ENCODE measurements around the gene NOTCH4. TPM values are rescaled to one million over a fixed set of nuclear protein-coding genes. Genes with fewer than 3 reads are reported as not detected.

NOTCH4 gene
- total and polyA plus RNA-seq, 3 experiments from 2014 or later = 0.71 to 1.4 (median 1.3) TPM

- Histone ChIP-seq H3K4me3 (ENCODE audit: low read length) (no peak overlapping the region), H3K36me3 (ENCODE audit: insufficient read depth, low read length) (peaks cover 25% of the 10 kb centered on the region), H3K4me1 (ENCODE audit: insufficient read depth, low read length) (peaks cover 43% of the 10 kb centered on the region), H3K27ac (ENCODE audit: low read depth, low read length) (peak overlapping the region; percentile 20), H3K27me3 (ENCODE audit: insufficient read depth, low read length, poor library complexity, severe bottlenecking) (no peaks in the 10 kb centered on the region), H3K9me3 (ENCODE audit: low read length) (no peaks in the 10 kb centered on the region)
- DNase-seq = peak in 1 of 5 donors; percentile 47
- H3K4me1 Mint-ChIP-seq = peaks cover 44 to 64% (median 59%) of the 10 kb centered on the region in 3 donors
- peak overlapping the region in 1 of 7 donors; percentile 42 for H3K4me3 Mint-ChIP-seq
- peaks cover 0 to 1% of the 10 kb centered on the region in 2 donors for H3K27me3 Mint-ChIP-seq
- POLR2A ChIA-PET = interaction anchor here (1.1 kb wide), 1 partner anchor 10 kb away, joined by 4 read pairs; the partner anchor contains the start of gene GPSM3
- H3K9me3 Mint-ChIP-seq = no peaks in the 10 kb centered on the region
- peak overlapping the region in 2 of 8 donors; percentile 23 to 74 for H3K27ac Mint-ChIP-seq
- CTCF ChIA-PET = interaction anchor here (1.0 to 1.4 kb wide), 3 partner anchors 8 to 13 kb away, joined by 3 to 4 read pairs (median 3); no protein-coding TSS in a partner anchor
- peaks cover 9 to 80% (median 29%) of the 10 kb centered on the region in 3 donors for H3K36me3 Mint-ChIP-seq
These were observed 41.3 kb downstream of the NOTCH4 start for GRCh38 chr6:32182555-32182981.

DNA sequence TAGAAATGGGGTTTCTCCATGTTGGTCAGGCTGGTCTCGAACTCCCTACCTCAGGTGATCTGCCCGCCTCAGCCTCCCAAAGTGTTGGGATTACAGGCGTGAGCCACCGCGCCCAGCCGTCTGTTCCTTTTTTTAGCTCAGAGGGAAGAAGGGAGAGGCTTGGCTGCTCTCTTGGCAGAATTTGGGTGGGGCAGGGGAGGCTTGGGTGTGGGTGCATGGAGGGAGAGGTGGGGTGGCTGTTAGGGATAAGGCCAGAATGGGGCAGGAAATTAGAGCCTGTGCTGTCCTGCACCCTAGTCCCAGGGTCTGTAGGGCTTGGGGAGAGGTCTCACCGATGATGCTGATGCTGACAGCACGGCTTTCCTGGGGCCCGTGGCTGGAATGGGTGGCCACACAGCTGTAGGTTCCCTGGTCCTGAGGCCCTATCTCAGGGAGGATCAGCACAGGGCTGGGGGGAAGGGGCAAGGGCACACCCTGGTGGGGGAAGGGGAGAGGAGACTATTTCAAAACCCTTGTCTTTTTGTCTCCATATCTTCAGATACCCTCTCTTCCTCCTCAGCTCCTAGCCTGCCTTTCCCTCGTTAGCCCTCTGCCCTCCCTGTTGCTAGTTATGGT, 41.8 kb downstream of the NOTCH4 start:
- peak overlapping the region in 1 of 7 donors; percentile 42 for H3K4me3 Mint-ChIP-seq
- Histone ChIP-seq H3K4me3 (ENCODE audit: low read length) (no peak overlapping the region), H3K36me3 (ENCODE audit: insufficient read depth, low read length) (peaks cover 20% of the 10 kb centered on the region), H3K4me1 (ENCODE audit: insufficient read depth, low read length) (peaks cover 41% of the 10 kb centered on the region), H3K9me3 (ENCODE audit: low read length) (no peaks in the 10 kb centered on the region), H3K27me3 (ENCODE audit: insufficient read depth, low read length, poor library complexity, severe bottlenecking) (no peaks in the 10 kb centered on the region), H3K27ac (ENCODE audit: low read depth, low read length) (peak overlapping the region; percentile 20)
- no peaks in the 10 kb centered on the region for H3K9me3 Mint-ChIP-seq
- peaks cover 45 to 64% (median 59%) of the 10 kb centered on the region in 3 donors for H3K4me1 Mint-ChIP-seq
- H3K27me3 Mint-ChIP-seq = peaks cover 0 to 1% of the 10 kb centered on the region in 2 donors
- DNase-seq = peak in 1 of 5 donors; percentile 42
- H3K36me3 Mint-ChIP-seq = peaks cover 9 to 75% (median 24%) of the 10 kb centered on the region in 3 donors
- peak overlapping the region in 3 of 8 donors; percentile 17 to 80 (median 48) for H3K27ac Mint-ChIP-seq
- POLR2A ChIA-PET = interaction anchor here (0.5 kb wide), 1 partner anchor 532 kb away, joined by 4 read pairs; no protein-coding TSS in a partner anchor
- CTCF ChIA-PET = interaction anchor here (1.0 to 1.4 kb wide), 2 partner anchors 9 to 12 kb away, joined by 3 read pairs; no protein-coding TSS in a partner anchor

- Mint-ChIP-seq H3K36me3 (peaks cover 4 to 67% (median 19%) of the 10 kb centered on the region in 3 donors), H3K27me3 (peaks cover 0 to 1% of the 10 kb centered on the region in 2 donors), H3K4me3 (peak overlapping the region in 1 of 7 donors; percentile 69), H3K4me1 (peaks cover 45 to 64% (median 59%) of the 10 kb centered on the region in 3 donors), H3K27ac (peak overlapping the region in 4 of 8 donors; percentile 62 to 83 (median 78)), H3K9me3 (no peaks in the 10 kb centered on the region)
- H3K4me1 ChIP-seq (ENCODE audit: insufficient read depth, low read length) = peaks cover 42% of the 10 kb centered on the region
- H3K4me3 ChIP-seq (ENCODE audit: low read length) = no peak overlapping the region
- no peak for DNase-seq
- peaks cover 12% of the 10 kb centered on the region for H3K36me3 ChIP-seq (ENCODE audit: insufficient read depth, low read length)
- H3K27me3 ChIP-seq (ENCODE audit: insufficient read depth, low read length, poor library complexity, severe bottlenecking) = no peaks in the 10 kb centered on the region
- no peak overlapping the region for H3K27ac ChIP-seq (ENCODE audit: low read depth, low read length)
- ChIA-PET CTCF (interaction anchor here (1.4 kb wide), 1 partner anchor 13 kb away, joined by 3 read pairs; no protein-coding TSS in a partner anchor), POLR2A (interaction anchor here (1.4 kb wide), 1 partner anchor 14 kb away, joined by 4 read pairs; no protein-coding TSS in a partner anchor)
- H3K9me3 ChIP-seq (ENCODE audit: low read length) = no peaks in the 10 kb centered on the region
These were observed 42.6 kb downstream of the NOTCH4 start for GRCh38 chr6:32181148-32181702.

GRCh38 chr6:32179766-32180405, 44.0 kb downstream of the NOTCH4 start:
- no peaks in the 10 kb centered on the region for H3K27me3 ChIP-seq (ENCODE audit: insufficient read depth, low read length, poor library complexity, severe bottlenecking)
- CTCF ChIA-PET = interaction anchor here (0.7 to 2.1 kb wide), 2 partner anchors 13 to 15 kb away, joined by 3 to 19 read pairs; partner anchors contain the start of gene GPSM3
- no peak for DNase-seq
- no peak overlapping the region for H3K4me3 ChIP-seq (ENCODE audit: low read length)
- H3K36me3 ChIP-seq (ENCODE audit: insufficient read depth, low read length) = peaks cover 8% of the 10 kb centered on the region
- no peaks in the 10 kb centered on the region for H3K9me3 Mint-ChIP-seq
- no peaks in the 10 kb centered on the region for H3K27me3 Mint-ChIP-seq
- H3K36me3 Mint-ChIP-seq = peaks cover 4 to 59% (median 13%) of the 10 kb centered on the region in 3 donors
- H3K9me3 ChIP-seq (ENCODE audit: low read length) = no peaks in the 10 kb centered on the region
- H3K4me1 ChIP-seq (ENCODE audit: insufficient read depth, low read length) = peaks cover 45% of the 10 kb centered on the region
- H3K4me3 Mint-ChIP-seq = peak overlapping the region in 6 of 7 donors; percentile 35 to 99 (median 76)
- H3K27ac ChIP-seq (ENCODE audit: low read depth, low read length) = peak overlapping the region; percentile 93
- peak overlapping the region in 6 of 8 donors; percentile 53 to 99 (median 97) for H3K27ac Mint-ChIP-seq
- POLR2A ChIA-PET = interaction anchor here (1.4 to 4.4 kb wide), 3 partner anchors 10 to 16 kb away, joined by 4 to 20 read pairs (median 17); partner anchors contain the start of gene PBX2
- H3K4me1 Mint-ChIP-seq = peaks cover 47 to 66% (median 60%) of the 10 kb centered on the region in 3 donors

DNA sequence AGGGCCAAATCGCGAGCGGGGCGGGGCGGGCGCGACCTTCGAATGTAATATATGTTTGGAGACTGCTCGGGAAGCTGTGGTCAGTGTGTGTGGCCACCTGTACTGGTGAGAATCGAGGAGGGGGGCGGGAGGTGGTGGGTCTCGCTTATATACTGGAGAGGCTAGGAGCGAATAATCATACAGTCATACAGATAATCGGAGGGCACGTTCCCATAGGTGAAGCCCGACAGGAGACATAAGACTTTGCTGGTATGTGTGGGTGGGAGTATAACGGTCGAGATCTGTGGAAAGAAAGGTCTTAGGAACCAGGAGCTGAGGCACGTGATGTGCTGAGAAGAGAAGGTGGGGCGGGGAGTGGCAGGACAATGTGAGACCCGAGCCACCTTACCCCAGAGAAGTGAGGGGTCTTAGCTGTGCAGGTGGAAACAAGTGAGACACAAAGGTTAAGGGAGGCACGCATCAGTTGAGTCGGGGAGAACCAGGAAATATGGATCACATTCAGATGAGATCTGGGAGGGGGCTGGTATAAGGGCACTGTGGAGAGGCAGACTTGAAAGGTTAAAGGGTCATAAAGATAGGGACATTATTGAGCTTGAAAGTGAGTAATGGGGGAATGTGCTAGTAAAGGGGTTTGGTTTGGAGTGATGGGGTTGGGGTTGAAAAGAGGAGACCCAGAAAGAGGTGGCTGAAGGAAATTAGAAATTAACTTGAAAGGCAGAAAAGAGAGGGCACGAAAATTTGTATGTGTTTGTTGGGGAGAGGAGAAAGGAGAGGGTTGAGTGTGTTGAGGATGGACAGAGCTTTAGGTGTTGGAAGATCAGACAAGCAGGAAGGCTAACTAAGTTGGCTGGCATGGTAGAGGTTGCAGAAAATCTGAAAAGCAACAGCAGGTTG, 45.1 kb downstream of the NOTCH4 start:
- CTCF ChIA-PET = interaction anchor here (0.7 to 2.1 kb wide), 4 partner anchors 10 to 24 kb away, joined by 3 to 19 read pairs (median 4); partner anchors contain the start of gene GPSM3
- POLR2A ChIA-PET = interaction anchor here (2.4 to 4.4 kb wide), 3 partner anchors 11 to 17 kb away, joined by 17 to 20 read pairs (median 17); partner anchors contain the start of genes GPSM3 and PBX2
- peaks cover 56 to 73% (median 71%) of the 10 kb centered on the region in 3 donors for H3K4me1 Mint-ChIP-seq

GRCh38 chr6:32177788-32178546, 45.9 kb downstream of the NOTCH4 start, which contains the start of gene RNF5:
RNF5 (plus strand) TSS chr6:32178405; CDS start chr6:32178512, 107 bp downstream.
- H3K27ac Mint-ChIP-seq = peak within 1 kb of the TSS; percentile 92 to 99 (median 98)
- peaks cover 63% of the 10 kb centered on the region for H3K4me1 ChIP-seq (ENCODE audit: insufficient read depth, low read length)
- CTCF ChIA-PET = interaction anchor here (0.8 to 2.5 kb wide), 5 partner anchors 12 to 1779 kb away, joined by 3 to 16 read pairs (median 4); partner anchors contain the start of genes GPSM3 and PBX2

More for the DNA sequence above, 45.1 kb downstream of the NOTCH4 start:
- Mint-ChIP-seq H3K4me3 (peak overlapping the region; percentile 82 to 99 (median 95)), H3K9me3 (no peaks in the 10 kb centered on the region), H3K27ac (peak overlapping the region; percentile 92 to 99 (median 98)), H3K36me3 (peaks cover 4 to 52% (median 13%) of the 10 kb centered on the region in 3 donors), H3K27me3 (no peaks in the 10 kb centered on the region)
- peaks cover 8% of the 10 kb centered on the region for H3K36me3 ChIP-seq (ENCODE audit: insufficient read depth, low read length)
- peaks cover 56% of the 10 kb centered on the region for H3K4me1 ChIP-seq (ENCODE audit: insufficient read depth, low read length)
- peak overlapping the region; percentile 75 for H3K4me3 ChIP-seq (ENCODE audit: low read length)
- H3K27me3 ChIP-seq (ENCODE audit: insufficient read depth, low read length, poor library complexity, severe bottlenecking) = no peaks in the 10 kb centered on the region
- H3K9me3 ChIP-seq (ENCODE audit: low read length) = no peaks in the 10 kb centered on the region
- DNase-seq = no peak
- peak overlapping the region; percentile 93 for H3K27ac ChIP-seq (ENCODE audit: low read depth, low read length)

More at GRCh38 chr6:32177788-32178546, 45.9 kb downstream of the NOTCH4 start, which contains the start of gene RNF5:
- Histone ChIP-seq H3K9me3 (ENCODE audit: low read length) (no peaks in the 10 kb centered on the region), H3K27ac (ENCODE audit: low read depth, low read length) (peak within 1 kb of the TSS; percentile 93), H3K4me3 (ENCODE audit: low read length) (peak within 1 kb of the TSS; percentile 75), H3K36me3 (ENCODE audit: insufficient read depth, low read length) (no peaks in the 10 kb centered on the region), H3K27me3 (ENCODE audit: insufficient read depth, low read length, poor library complexity, severe bottlenecking) (no peaks in the 10 kb centered on the region)
- Mint-ChIP-seq H3K27me3 (no peaks in the 10 kb centered on the region), H3K4me3 (peak within 1 kb of the TSS; percentile 82 to 99 (median 95)), H3K9me3 (no peaks in the 10 kb centered on the region), H3K4me1 (peaks cover 61 to 79% (median 78%) of the 10 kb centered on the region in 3 donors), H3K36me3 (peaks cover 4 to 44% (median 13%) of the 10 kb centered on the region in 3 donors)
- POLR2A ChIA-PET = interaction anchor here (0.9 to 4.4 kb wide), 5 partner anchors 12 to 315 kb away, joined by 3 to 20 read pairs (median 17); partner anchors contain the start of genes GPSM3, NEU1 and PBX2
- DNase-seq = peak; percentile 86 to 99 (median 97)

Measured in CD8-positive, alpha-beta memory T cell (primary cell).